Gastroesophageal sphincter (tissue), 3 donors: ENCODE results near the gene DNAJB1.

Experiments
- POLR2A ChIP-seq, 2 donors: fragments of 450-650 bp; IDR thresholded peaks; one replicate each; pipeline ENCODE4 v1.6.1; 2017; ENCODE audit warnings: antibody characterized with exemption in 2 of 2, mild to moderate bottlenecking in 2 of 2, moderate library complexity in 1 of 2
- TF ChIP-seq, protein P1 (sequence below), 4 experiments: fragments of 200-600 bp in 2 of 4; fragments of 450-650 bp in 2 of 4; sonication (generic) in 1 of 4; IDR thresholded peaks; one replicate each; pipeline ENCODE4 v1.5.1; 2017 to 2019; ENCODE audit warnings: antibody characterized with exemption in 4 of 4, mild to moderate bottlenecking in 2 of 4, moderate library complexity in 2 of 4

- TF ChIP-seq, protein P1, sequence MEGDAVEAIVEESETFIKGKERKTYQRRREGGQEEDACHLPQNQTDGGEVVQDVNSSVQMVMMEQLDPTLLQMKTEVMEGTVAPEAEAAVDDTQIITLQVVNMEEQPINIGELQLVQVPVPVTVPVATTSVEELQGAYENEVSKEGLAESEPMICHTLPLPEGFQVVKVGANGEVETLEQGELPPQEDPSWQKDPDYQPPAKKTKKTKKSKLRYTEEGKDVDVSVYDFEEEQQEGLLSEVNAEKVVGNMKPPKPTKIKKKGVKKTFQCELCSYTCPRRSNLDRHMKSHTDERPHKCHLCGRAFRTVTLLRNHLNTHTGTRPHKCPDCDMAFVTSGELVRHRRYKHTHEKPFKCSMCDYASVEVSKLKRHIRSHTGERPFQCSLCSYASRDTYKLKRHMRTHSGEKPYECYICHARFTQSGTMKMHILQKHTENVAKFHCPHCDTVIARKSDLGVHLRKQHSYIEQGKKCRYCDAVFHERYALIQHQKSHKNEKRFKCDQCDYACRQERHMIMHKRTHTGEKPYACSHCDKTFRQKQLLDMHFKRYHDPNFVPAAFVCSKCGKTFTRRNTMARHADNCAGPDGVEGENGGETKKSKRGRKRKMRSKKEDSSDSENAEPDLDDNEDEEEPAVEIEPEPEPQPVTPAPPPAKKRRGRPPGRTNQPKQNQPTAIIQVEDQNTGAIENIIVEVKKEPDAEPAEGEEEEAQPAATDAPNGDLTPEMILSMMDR (IDR thresholded peaks at IDR 0.05), result no peak
- TF ChIP-seq POLR2A (IDR thresholded peaks at IDR 0.05), result no peak
Measured at GRCh38 chr19:14467391-14467790, 50.8 kb downstream of the DNAJB1 start.
